ENCODE results near the gene DDX59.
"Not testable (repeated sequence)": the region's sequence is repeated elsewhere in the genome, so short reads cannot be mapped to it uniquely, and the experiment has no call there.

DDX59 gene

DNA sequence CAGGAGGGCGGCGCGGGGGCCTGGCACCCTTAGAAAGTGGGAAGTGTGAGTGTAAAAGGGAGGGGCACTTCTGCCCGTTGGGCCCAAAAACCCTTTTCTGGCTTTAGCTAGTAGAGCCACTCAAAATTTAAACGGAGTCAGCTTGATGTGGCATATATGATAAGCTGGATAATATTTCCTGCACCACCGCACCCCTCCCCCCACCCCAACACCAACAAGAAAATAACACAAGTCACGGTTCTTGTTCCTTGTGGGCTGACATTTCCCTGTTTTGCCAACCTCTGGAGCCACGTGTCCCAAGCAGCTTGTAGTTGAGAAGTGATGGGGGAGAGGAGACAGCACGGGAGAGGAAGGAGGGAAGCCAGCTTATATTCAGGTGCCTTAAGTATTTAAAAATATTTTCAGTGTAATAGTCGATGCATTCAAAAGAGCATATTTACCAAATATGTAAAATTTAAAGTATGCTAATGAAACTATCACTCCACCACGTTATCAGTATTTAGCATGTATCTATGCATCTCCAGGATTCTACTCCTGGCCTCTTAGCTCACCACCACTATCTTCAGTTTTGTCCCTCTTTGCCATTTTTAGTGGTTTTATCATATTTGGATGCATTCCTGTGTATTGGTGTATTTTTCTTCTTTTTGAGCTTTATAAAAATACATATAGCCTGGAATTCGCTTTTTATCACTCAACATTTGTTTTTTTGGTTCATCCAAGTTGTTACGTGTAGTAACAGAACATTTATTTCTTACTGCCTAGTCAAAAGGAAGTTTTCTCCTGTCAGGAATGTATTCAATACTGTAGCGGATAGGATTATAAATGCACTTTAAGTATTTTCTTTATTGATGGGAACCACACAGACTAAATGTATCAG, 773 bp upstream of the DDX59 start:
- DNase-seq (ENCODE audit: low read depth), result no peak

DNA sequence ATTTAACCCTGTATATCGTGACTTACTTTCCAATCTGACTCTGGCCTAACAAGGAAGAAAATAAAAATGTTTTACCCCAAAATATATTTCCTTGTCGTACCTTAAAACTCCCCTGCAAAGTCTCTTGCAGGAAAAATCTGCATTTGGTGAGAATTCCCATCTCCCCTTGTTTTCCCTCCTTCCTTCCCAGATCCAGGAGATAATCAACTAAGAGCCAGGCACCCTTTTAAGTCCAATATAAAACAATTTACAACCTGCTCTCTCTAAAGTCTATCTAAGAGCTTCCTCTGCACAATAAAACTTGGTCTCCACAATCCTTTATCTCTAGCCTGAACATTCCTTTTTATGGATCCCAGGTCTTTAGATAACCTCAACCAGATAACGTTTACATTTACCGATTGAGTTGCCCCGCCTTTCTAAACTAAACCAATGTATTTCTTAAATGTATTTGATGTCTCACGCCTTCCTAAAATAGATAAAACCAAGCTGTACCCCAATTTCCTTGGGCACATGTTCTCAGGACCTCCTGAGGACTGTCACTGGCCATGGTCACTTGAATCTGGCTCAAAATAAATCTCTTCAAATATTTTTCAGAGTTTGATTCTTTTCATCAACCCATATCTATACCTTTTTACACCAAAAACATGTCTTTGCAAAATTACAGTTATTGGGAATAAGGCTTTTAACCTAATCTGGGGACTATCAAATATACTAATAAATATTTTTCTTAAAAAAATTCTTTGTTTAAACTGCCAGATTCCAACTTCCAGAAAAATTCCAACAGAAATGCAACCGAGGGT, 993 bp downstream of the DDX59 start:
- DNase-seq (ENCODE audit: low read depth), result no peak

DNA sequence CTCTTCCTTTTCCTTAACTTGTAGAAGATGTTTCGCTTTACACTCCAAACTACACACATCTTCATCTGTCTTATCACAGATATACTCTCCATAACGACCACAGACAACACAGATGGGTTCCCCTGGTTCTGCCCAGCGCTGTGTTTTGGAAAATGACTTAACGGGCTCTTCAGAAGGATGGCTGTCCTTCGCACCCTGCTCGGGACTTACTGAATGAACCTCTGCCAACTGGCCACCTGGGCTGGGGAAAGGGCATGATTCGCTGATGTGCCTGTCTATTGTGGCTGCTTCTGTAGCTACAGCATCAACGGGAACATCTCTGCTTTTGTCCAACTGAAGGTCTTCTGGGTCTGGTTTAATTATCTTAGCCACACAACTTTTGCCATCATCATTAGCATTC, 3.4 kb downstream of the DDX59 start:
- DNase-seq (ENCODE audit: low read depth), result no peak

DNA sequence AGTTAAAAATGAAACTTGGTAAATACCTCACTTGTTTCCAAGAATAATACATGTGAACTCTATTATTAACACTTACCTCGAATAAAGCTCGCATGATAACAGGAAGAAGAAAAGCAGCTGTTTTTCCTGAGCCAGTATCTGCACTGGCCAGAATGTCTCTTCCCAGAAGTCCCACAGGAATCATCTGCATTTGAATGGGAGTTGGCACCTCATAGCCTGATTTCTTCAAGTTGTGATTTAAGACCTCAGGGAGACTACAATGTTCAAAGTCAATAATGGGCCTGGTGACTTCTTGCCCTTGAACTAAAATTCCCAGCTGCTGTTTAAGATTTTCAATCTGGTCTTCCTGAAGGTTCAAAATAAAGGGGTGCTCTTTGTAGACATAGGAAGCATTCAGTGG, 3.8 kb downstream of the DDX59 start:
- no peak for DNase-seq (ENCODE audit: low read depth)

DNA sequence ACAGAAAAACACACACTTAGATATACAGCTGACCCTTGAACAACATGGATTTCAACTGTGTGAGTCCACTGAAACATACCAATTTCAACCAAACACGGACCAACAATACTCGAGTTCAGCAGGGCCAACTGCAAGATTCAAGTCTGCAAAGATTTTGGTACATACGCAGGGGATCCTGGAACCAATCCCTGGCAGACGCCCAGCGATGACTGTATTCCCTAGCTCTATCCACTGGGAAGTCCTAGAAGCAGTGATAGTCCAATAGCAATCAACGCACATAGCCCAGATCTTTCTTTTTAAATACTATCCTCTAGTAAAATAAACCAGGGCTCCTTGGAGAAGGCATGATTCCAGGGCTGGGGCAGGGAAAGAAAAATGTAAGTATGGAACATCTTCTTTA, 9.0 kb downstream of the DDX59 start:
- no peak for DNase-seq (ENCODE audit: low read depth)

DNA sequence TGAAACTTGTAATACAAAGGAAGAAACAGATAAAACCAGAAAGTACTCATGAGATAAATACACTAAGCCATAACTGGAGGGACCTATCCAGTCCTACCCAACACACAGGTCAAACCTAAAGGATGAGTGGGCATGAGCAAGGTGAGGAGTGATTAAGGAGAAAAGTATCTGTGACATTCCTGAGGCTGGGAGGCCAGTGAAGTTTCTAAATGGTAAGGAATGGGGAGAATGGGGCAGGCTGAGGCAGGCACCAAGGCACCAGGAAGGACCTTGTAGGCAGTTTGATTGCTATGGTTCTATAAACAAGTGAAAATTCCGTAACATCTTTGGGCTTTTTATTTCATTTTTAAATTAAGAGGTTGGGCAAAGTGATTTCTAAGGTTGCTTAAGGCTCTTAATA, 10.4 kb downstream of the DDX59 start:
- DNase-seq (ENCODE audit: low read depth), result peak; percentile 45

DNA sequence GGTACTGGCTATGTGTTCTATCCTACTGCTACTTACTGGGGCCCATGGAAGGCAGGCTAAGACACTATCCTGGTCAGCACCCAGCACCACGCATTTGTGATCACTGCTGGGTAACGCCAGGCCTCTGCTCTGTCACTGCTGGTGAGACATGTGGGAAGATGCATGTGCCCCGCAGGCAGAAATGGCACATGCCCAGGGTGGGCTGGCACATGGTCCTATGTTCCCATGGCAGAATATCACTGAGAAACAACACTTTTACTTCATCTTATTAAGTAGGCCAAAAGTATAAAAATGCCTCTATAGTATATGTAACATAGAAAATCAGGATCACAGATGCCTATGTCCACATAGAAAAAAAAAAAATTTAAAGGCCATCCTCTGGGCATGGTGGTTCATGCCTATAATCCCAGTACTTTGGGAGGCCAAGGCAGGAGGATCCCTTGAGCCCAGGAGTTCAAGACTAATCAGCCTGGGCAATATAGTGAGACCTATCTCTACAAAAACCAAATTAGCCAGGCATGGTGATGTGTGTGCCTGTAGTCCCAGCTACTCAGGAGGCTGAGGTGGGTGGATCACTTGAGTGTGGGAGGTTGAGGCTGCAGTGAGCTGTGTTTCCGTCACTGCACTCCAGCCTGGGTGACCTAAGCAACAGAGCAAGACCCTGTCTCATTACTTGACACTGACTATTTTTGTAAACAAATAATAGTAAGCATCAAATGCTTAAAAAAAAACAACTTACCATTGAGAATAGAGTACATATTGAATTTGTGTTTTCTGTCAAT, 11.5 kb downstream of the DDX59 start:
- no peak for DNase-seq (ENCODE audit: low read depth)

DNA sequence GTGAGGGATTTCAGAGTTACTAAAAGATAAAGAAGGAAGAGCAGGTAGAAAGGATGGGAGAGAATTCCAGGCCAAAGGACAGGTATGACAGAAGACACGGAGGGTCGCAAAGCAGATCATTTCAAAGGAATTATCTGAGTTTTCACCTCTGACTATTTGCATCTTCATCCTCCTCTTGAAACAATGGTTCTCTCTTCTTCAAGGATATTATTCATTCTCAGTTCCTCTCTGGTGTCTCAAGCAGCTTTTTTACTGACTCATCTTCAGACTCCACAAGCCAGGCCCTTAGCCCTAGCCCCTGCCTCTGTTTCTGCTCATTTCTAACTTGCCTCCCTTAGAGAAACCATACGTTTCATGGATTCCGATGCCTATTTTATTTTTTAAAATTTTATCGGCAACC, 15.0 kb downstream of the DDX59 start:
- no peak for DNase-seq (ENCODE audit: low read depth)

DNA sequence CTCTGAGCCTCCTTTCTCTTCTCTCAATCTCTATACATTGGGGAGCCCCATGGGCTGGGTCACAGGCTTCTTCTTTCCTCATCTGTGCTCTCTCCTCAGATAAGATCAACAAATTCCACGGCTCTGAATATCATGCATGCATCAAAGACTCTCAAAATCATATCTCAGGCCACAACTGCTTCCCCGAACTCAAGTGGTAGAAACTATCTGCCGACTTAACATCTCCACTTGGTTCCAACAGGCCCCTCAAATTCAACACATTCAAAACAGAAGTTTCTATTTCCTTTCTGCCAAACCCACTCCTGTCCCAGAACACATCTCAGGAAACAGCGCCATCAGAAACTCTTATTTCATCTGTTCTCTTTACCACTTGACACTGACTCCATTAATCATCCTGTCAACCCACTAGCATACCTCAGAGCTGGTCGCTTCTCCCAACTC, 16.7 kb downstream of the DDX59 start:
- no peak for DNase-seq (ENCODE audit: low read depth)

DNA sequence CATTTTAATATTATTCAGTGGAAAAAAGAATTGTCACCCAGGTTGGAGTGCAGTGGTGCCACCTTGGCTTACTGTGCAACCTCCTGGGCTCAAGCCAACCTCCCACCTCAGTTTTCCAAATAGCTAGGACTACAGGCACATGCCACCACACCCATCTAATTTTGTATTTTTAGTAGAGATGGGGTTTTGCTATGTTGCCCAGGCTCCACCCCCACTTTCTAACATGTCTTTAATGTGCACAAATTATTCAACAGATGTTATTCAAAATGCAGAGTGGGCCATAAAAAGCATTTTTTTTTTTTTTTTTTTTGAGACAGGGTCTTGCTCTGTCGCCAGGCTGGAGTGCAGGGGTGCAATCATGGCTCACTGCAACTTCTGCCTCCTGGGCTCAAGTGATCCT, 17.3 kb downstream of the DDX59 start:
- DNase-seq (ENCODE audit: low read depth), result no peak

DNA sequence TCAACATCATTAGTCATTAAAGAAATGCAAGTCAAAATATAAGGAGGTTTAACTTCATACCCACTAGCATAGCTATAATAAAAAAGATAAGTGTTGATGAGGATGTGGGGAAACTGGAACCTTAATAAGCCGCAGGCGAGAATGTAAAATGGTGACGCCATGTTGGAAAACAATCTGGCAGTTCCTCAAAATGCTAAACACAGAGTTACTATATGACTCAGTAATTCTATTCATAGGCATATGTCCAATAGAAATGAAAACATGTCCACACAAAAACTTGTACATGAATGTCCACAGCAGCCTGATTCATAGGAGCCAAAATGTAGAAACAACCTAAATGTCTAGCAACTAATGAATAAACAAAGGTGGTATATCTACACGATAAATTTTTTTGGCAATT, 23.2 kb downstream of the DDX59 start:
- no peak for DNase-seq (ENCODE audit: low read depth)

DNA sequence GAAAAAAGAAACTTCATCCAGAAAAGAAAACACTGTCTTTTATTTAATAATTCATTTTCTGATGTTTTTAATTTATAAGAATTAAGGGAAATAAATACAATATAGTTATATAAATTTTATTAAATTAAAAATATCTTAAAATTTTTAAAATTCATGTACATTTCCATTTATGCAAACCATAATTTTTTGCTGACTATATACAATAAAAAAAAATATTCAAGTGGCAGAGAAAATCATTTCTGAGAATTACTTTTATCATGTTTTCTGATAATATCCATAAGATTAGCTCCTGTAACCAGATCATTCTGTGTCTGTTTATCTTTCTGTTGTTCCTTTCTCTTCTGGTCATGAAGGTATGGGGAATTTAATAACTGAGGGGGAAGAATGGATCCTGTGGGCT, 25.7 kb downstream of the DDX59 start:
- DNase-seq (ENCODE audit: low read depth), result no peak

DNA sequence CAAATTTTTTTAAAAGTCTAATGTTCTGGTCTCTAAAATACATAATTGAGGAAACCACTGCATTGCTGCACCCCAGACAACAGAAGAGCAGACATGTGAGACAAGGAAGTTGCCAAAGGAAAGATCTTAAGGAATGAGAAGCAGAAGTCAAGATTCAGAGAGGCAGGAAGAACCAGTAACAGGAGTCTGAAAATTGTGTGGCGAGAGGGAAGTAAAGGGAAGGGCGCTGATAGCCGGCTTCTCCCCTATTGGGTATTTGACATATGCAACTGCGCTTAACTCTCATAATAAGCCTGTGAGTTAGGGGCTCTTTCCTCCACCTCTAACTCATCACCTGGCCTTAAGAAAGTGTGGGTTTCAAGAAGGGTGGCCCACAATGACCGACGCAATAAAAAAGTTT, 27.2 kb downstream of the DDX59 start:
- no peak for DNase-seq (ENCODE audit: low read depth)

DNA sequence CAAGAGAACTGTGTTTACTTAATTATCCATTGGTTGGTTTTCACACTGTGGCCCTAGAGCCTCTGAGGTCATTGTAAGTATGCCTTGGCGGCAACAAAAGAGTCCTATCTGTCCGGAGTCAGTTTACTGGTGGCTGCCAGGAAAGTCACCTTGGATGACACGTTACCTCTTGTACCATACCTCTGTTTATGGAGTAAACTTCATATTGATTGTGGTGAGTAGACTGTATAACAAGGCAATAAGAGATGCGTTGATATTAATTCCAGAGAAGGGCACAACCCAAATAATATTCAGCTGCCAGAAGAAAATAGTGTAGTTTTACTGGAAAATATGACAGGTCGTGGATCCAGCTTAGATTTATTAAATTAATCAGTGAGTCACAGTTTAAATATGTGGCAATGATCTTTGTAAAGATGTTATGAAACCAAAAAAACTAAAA, 28.7 kb downstream of the DDX59 start:
- no peak for DNase-seq (ENCODE audit: low read depth)

DNA sequence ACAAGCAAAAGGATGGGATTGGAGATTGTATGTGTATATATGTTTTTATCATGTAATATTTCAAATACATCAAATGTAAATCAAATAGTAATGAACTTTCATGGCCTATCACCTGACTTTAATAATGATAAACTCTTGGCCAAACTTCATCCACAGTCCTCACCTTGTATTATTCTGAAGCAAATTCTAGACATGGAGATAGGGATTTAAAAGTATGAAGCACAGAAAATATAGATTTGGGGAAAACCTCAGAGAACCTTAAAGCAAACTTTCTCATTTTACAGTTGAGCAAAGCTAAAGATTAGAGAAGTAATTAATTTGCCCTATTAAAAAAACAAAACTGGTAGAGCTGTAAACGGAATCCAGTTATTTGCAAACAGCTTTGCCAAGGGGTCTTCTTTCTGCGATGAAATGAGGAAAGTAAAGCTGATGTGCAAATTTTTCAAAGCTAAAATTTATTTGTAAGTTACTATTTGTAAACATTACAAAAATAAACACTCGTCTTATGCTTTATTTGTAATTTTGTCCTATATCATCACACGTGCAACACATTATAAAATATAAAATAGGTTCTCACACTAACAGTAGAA, 29.2 kb downstream of the DDX59 start:
- DNase-seq (ENCODE audit: low read depth), result no peak

DNA sequence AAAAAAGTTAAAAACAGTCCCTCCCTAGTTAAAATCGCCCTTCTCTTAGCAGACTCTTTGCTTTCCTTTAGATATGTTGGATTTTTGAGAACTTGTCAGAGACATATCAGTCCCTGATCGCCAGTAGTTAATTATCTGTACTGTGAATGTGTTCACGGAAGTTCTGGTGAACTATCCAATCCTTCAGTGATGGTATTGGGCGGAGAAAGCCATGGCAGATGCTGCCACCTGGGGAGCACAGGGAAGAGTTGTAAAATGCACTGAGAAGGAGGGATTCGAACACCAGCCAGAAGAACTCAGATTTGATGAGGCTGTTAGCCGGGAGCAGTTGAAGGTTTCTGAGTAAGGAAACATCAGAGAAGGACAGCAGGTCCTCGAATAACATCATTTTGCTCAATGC, 31.6 kb downstream of the DDX59 start:
- no peak for DNase-seq (ENCODE audit: low read depth)

DNA sequence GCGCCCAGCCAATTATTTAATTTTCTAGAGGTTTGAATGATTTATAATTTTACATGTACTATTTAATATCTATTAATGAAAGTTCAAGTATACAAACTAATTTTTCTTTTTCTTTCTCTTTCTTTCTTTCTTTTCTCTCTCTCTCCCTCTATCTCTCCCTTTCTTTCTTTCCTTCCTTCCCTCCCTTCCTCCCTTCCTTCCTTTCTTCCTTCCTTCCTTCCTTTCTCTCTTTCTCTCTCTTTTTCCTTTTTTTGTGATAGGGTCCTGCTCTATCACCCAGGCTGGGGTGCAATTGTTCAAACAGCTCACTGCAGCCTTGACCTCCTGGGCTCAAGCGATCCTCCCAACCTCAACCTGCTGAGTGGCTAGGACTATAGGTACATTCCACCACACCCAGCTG, 33.0 kb downstream of the DDX59 start:
- no peak for DNase-seq (ENCODE audit: low read depth)

DNA sequence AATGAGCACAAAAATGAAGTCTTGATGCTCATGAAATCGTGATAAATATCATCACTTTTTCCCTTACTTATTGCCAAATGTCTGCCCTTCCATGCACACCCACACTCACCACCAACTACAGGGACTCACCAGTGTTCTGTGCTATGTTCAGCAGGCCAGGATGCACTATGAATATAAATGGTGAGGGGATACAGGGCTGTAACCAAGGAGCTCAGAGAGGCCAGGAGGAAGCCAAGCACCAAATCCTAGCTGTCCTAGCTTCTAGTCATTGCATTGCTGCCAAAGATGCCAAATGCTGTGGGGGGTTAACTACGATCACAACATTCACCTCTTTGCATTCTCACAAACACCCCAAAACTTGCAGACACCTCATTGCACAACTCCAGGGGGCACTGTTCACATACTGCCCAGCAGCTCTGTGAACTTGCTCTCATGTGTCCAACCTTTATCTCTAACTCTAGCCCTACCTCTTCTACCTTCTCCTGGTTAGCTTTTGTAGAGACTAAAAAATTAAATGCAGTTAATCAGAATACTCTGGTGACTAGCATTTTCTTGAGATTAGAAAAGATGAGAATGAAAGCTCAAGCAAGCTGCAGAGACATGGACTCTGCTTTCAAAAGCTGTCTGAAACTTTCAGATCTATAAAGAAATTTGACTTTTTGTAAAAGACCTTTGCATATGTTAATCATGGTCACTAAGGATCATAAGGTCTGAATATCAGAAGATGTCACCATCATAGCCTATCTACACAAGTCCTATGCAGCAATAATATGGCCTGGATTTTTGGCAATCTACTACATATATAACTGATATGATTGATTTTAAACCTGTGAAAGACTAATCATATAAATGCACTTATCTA, 35.2 kb downstream of the DDX59 start:
- DNase-seq (ENCODE audit: low read depth), result no peak

DNA sequence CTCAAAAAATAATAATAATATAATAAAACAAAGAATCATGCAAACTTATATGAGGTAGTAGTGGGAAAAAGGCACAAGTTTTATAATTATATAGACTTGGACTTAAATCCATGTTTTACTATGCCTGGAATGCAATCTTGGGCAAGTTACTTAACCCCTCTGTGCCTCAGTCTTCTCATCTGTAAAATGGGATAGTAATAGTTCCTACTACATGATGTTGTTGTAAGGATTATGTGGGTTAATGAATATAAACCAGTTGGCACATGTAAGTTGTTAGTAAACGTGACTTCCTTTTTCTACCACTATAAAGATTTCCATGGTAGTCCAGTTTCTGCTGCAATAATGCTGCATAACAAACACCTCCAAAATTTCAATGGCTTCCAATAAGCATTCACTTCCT, 38.3 kb downstream of the DDX59 start:
- no peak for DNase-seq (ENCODE audit: low read depth)

DNA sequence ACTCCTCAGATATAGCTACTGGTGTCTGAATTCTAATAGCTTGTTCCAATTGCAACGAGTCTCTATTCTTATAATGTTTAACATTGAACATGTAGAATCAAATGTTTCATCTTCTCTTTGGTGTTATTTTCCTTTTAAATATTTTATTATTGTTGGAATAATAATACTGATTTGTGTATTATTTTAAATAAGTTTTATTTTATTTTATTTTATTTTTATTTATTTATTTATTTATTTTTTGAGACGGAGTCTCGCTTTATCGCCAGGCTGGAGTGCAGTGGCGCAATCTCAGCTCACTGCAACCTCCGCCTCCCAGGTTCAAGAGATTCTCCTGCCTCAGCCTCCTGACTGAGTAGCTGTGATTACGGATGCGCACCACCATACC, 39.2 kb downstream of the DDX59 start:
- not testable (repeated sequence) for DNase-seq (ENCODE audit: low read depth)

DNA sequence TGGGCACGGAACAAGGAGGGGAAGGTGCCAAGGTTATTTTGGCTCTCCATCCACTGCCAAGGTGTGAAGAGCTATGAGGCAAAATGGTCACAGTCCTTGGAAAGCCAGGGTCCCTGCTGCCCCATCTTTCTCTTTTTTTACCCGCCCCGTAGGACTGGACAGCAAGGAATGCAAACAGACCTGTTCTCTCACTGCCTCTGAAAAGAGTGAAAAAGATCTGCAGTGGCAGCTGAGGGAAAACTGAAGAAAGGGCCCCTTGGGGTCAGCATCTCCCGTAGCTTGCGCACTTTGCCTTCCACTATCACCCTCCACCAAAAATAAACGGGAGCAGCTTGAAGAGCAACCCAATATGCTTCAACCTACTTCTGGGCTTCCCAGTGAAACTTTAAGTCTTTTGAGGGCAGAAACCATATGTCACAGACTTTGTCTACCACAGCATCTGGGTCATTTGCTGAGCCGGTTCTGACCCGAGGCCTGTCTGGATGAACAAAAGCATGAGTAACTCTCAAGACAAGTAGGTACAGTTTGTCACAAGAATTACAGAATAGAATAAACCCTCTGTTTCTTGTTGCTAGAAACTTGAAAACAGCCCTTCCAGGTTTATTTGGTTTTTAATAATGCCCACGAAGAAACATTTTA, 39.7 kb downstream of the DDX59 start:
- no peak for DNase-seq (ENCODE audit: low read depth)

Measured in HS-5 (cell line).